GM18867 (cell line): ENCODE measurements around the gene ALG2.
"Not testable (repeated sequence)": the region's sequence is repeated elsewhere in the genome, so short reads cannot be mapped to it uniquely, and the experiment has no call there.

Experiments used
- ATAC-seq: cut with Tn5 transposase; IDR thresholded peaks from one replicate; pipeline ENCODE4 v1.9.1; 2021; ENCODE audit warnings: mild to moderate bottlenecking, moderate library complexity; ENCODE audit not compliant: unreplicated experiment

The ALG2 gene

DNA sequence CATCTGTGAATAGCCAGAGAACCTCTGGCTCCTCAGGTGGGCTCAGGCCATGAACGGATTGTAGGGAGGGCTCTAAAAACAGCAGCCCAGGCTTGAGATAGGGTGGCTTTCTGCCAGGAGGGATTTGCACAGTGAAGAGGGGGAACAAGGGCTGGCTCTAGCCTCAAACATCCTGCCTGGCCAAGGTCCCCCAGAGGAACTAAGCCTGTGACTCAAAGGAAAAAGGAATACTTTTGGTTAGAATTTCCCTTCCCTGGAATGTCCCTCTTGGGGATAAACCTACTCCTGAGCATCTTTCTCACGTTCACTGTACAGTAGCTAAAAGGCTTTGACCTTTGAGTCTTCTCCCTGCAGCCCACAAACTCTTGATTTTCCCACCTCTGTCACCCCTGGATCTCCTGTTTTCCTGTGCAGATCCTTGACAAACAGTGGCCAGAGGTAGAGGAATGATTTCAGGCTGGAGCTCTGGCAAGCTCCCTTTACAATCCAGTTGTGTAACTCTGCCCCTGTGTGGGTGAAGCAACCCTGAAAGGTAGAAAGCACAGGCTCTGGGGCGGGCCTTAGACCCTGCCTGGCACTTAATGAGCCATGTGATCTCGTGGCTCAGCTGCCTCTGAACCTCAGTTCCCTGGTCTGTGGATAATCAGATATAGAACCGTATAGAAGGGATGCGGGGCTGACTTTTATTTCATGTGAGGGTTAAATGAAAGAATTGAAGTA, 17.8 kb upstream of the ALG2 start:
- ATAC-seq, result no peak

DNA sequence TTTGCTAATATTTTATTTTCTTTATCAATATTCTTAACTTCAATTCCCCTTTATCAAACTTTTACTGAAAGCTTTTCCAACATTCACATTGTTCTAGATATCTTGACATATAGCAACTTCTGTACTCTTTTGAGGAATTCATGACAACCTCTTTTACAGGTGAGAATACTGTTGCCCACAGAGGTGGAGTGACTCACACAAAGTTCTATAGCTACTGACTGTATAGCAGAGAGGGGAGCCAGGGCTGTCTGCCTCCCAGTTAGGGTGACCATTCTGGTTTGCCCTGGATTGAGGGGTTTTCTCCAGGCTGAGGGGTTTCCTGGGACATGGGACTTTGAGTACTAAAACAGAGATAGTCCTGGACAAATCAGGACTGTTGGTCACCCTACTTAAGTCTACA, 16.6 kb upstream of the ALG2 start:
- no peak for ATAC-seq

GRCh38 chr9:99237849-99238248, 16.1 kb upstream of the ALG2 start:
- ATAC-seq, result not testable (repeated sequence)

- ATAC-seq, result no peak
Measured at GRCh38 chr9:99237356-99237755, 15.6 kb upstream of the ALG2 start.

GRCh38 chr9:99235926-99236634, 14.3 kb upstream of the ALG2 start:
- peak; percentile 96 for ATAC-seq

- ATAC-seq, result no peak
Measured at GRCh38 chr9:99235069-99235468, 13.3 kb upstream of the ALG2 start.

- no peak for ATAC-seq
Measured at GRCh38 chr9:99234618-99235017, 12.9 kb upstream of the ALG2 start.

GRCh38 chr9:99231711-99232110, 10.0 kb upstream of the ALG2 start:
- ATAC-seq, result no peak

DNA sequence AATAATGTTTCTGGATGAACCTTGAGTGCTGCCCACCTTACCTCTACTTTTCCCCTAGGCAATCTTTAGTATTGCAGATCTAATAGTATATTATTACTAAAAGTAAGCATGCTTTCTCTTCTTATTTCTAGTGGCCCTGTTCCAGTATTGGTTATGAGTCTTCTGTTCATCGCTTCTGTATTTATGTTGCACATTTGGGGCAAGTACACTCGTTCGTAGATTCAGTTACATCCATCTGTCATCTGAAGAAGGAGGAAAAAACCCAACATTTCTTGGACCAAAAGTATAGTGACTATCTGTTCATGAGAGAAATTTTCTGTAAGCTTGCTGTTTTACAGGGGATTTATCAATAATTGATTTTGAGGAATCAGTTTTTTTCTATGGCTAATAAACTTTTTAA, 8.5 kb upstream of the ALG2 start:
- ATAC-seq, result no peak

DNA sequence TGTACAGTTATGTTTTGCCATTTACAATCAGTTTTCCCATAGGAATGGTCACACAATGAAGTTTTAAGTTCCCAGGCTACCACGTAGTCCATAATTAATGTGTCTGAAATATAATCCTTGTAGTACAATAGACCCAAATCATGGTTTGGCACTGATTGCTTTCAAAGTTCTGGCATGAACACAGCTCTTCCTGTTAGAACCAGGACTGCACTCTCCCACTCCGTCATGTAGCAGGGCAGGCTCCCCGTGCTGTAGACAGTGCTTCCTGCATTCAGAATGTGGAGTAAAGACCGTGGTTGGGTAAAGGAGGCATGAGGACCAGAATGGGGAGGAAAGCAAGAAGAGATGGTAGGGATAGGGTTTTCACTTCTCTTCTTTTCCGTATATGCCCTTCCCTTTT, 4.3 kb upstream of the ALG2 start:
- no peak for ATAC-seq

- ATAC-seq, result no peak
Measured at GRCh38 chr9:99224445-99224844, 2.7 kb upstream of the ALG2 start.

- ATAC-seq, result peak; percentile 18
Measured at GRCh38 chr9:99222416-99223270, 901 bp upstream of the ALG2 start.

- ATAC-seq, result no peak
Measured at GRCh38 chr9:99221266-99221620, 499 bp downstream of the ALG2 start.

- ATAC-seq, result no peak
Measured at GRCh38 chr9:99220011-99220410, 1.7 kb downstream of the ALG2 start.

DNA sequence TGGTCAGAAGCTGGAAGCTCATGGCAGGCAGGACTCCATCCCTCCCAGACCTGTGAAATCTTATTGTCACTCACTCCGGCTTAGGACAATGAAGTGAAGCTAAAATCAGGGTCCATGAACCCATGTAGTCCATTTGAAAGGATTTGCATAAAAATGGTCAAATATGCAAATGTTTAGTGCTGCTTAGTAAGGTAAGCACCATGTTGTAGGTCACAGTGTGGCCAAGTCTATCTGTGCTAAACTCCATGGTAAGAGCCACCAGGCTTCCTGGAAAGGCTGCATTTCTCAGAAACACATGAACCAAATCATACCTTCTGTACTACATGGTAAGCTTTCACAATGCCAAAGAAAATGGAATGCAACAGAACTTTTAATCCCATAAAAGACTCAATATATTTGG, 5.7 kb downstream of the ALG2 start:
- ATAC-seq, result no peak

GRCh38 chr9:99213197-99213596, 8.5 kb downstream of the ALG2 start:
- ATAC-seq, result no peak

DNA sequence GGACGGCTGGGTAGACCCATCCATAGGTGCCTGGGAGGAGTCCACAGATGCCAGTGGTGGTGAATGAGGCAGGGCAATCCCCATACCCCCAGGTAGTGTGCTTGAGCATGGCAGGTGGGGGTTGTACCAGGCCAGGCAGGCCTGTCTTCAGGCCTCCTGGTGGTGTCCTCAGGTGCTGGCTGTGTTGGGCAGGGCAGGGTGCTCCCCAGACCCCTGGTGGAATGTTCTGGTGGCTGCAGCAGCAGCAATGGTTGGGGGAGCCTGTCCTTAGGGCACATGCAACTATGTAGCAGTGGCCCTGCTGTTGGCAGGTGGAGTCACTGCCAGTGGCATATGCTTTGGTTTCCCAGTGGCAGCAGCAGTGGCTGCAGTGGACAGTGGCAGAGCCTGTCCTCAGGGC, 10.0 kb downstream of the ALG2 start:
- no peak for ATAC-seq

- no peak for ATAC-seq
Measured at GRCh38 chr9:99210572-99210971, 11.2 kb downstream of the ALG2 start.

DNA sequence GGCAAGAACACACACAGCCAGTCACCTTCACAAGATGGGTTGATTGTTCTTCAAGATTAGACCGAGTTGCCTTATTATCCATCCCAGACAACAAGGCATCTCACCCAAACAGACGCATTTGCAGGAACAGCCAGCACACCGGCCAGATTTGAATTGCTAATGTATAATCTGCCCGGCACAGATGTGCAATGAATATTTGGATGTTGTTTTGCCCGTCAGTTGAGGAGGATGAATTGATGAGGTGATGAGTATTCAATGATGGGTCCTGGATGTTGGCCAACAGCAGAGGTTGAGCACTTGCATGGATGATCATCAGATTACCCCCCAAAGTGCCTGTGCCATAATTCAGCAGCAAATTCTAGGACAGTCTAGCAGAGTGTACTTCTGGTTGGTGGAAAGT, 20.1 kb downstream of the ALG2 start:
- no peak for ATAC-seq

- ATAC-seq, result no peak
Measured at GRCh38 chr9:99199938-99200539, 21.7 kb downstream of the ALG2 start.

DNA sequence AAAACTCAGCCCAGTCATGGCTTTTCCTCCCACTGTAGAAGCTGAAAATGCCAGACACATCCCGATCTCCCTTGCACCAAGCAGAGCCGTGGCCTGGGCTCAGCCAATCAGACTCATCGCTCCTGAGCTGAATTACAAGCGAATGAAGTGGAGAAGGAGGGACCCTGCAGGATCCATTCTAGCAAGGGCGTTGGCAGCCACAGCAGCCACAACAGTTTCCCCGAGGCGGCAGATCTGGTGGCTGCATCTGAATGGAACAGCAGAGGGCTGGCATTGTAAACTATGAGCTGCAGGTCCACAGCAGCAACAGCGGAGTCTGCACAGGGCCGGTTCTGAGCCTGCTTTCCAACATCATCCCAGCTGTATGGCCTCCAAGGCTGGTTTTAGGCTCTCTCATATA, 23.8 kb downstream of the ALG2 start:
- no peak for ATAC-seq
